ENCODE measurements around the gene TRPM3. TPM values are rescaled to one million over a fixed set of nuclear protein-coding genes. Genes with fewer than 3 reads are reported as not detected.

TRPM3 gene
- total and polyA plus RNA-seq, 2 of the 8 experiments (the other 6 are each of a cell fraction or from before 2014, with no cell fraction given) = 2.4 to 10.9 TPM

- Histone ChIP-seq H4K5ac (ENCODE audit: insufficient read length, low read depth, low read length) (no peak overlapping the region), H3K4ac (replicated peaks; ENCODE audit: insufficient read length, low read depth, low read length) (no peak overlapping the region), H3K4me1 (replicated peaks in 1 of 4; ENCODE audit: control insufficient read depth in 3 of 4, insufficient read depth in 4 of 4, low read length in 3 of 4) (no peaks in the 10 kb centered on the region), H3K27me3 (replicated peaks in 1 of 4; ENCODE audit: control insufficient read depth in 3 of 4, extremely low read depth in 1 of 4, insufficient read depth in 3 of 4, low read length in 3 of 4) (no peaks in the 10 kb centered on the region), H3K79me1 (ENCODE audit: low read depth, low read length) (no peaks in the 10 kb centered on the region), H2BK120ac (replicated peaks; ENCODE audit: low read depth, low read length) (no peak overlapping the region), H3K79me2 (ENCODE audit: control insufficient read depth in 1 of 2, insufficient read depth in 2 of 2, low read length in 2 of 2) (no peaks in the 10 kb centered on the region), H3K9me3 (ENCODE audit: insufficient read depth in 2 of 2, low read depth in 1 of 2, low read length in 1 of 2) (no peaks in the 10 kb centered on the region), H2AK5ac (ENCODE audit: low read depth, low read length) (no peak overlapping the region), H4K20me1 (replicated peaks in 1 of 2; ENCODE audit: control insufficient read depth in 1 of 2, insufficient read depth in 2 of 2, low read length in 2 of 2) (no peaks in the 10 kb centered on the region), H2BK20ac (ENCODE audit: low read length) (no peak overlapping the region; the same call in 1 of the 2 replicates), H2BK12ac (ENCODE audit: low read depth, low read length) (no peak overlapping the region), H3K4me2 (ENCODE audit: insufficient read depth in 1 of 2, low read depth in 2 of 2, low read length in 2 of 2) (no peak overlapping the region), H3K23me2 (ENCODE audit: low read depth, low read length) (no peaks in the 10 kb centered on the region), H3K36me3 (ENCODE audit: control insufficient read depth in 2 of 4, insufficient read depth in 4 of 4, low read length in 3 of 4) (no peaks in the 10 kb centered on the region), H2BK15ac (ENCODE audit: low read length) (no peak overlapping the region), H3K9ac (replicated peaks in 1 of 4; ENCODE audit: extremely low read depth in 1 of 4, low read depth in 3 of 4, low read length in 3 of 4) (no peak overlapping the region), H2AFZ (ENCODE audit: low read length) (no peak overlapping the region), H3K18ac (ENCODE audit: extremely low read depth, low read length) (no peak overlapping the region), H2BK5ac (ENCODE audit: low read depth, low read length) (no peak overlapping the region), H4K91ac (replicated peaks; ENCODE audit: insufficient read length, low read length) (no peak overlapping the region), H3K56ac (replicated peaks; ENCODE audit: insufficient read length, low read depth, low read length) (no peak overlapping the region), H3K4me3 (ENCODE audit: extremely low read depth in 1 of 4, insufficient read depth in 2 of 4, low read depth in 3 of 4, low read length in 4 of 4) (no peak overlapping the region), H3K23ac (ENCODE audit: insufficient read length) (no peak overlapping the region), H3K14ac (ENCODE audit: insufficient read length) (no peak overlapping the region), H3K27ac (ENCODE audit: low read depth, low read length) (no peak overlapping the region), H4K8ac (ENCODE audit: extremely low read depth, insufficient read depth, low read length) (no peak overlapping the region)
- CTCF ChIA-PET (ENCODE audit: partially characterized antibody) = interaction anchor here (1.6 kb wide), 1 partner anchor 23 kb away, joined by 3 read pairs; no protein-coding TSS in a partner anchor
- no peak for FAIRE-seq
- 73% methylated on average over 5 of the region's 5 CpGs; no CpG with 5 or more reads in 1 of the 2 experiments for WGBS, 2 experiments (ENCODE audit: extremely low coverage in 1 of 2, insufficient coverage in 1 of 2, insufficient read length in 1 of 2, insufficient replicate concordance in 2 of 2, low coverage in 1 of 2, low lambda C conversion rate in 2 of 2, missing lambda C conversion rate in 1 of 2)
- POLR2A ChIA-PET (ENCODE audit: partially characterized antibody) = no interaction called here
- no peak for DNase-seq (ENCODE audit: low read depth in 1 of 2, low spot score in 2 of 2)
- TF ChIP-seq USF2 (IDR thresholded peaks at IDR 0.05; ENCODE audit: low read length) (no peak), SAP30 (IDR thresholded peaks at IDR 0.05; ENCODE audit: insufficient read depth, insufficient replicate concordance, low read length) (no peak), HDAC2 (IDR thresholded peaks at IDR 0.05; ENCODE audit: borderline replicate concordance in 1 of 2, low read depth in 2 of 2, low read length in 2 of 2) (no peak), HDAC6 (IDR thresholded peaks at IDR 0.05; ENCODE audit: low read depth, low read length) (no peak), SIN3A (conservative IDR thresholded peaks at IDR 0.05 in 1 of 2, IDR thresholded peaks at IDR 0.05 in 1 of 2; ENCODE audit: low read depth in 1 of 2, low read length in 2 of 2) (no peak), BACH1 (IDR thresholded peaks at IDR 0.05; ENCODE audit: low read length) (no peak), BCL11A (IDR thresholded peaks at IDR 0.05; ENCODE audit: low read depth in 2 of 2, low read length in 2 of 2) (no peak), JUND (IDR thresholded peaks at IDR 0.05; ENCODE audit: low read length) (no peak), TEAD4 (IDR thresholded peaks at IDR 0.05; ENCODE audit: low read depth, low read length) (no peak), SRF (IDR thresholded peaks at IDR 0.05; ENCODE audit: low read depth, low read length) (no peak), ATF2 (IDR thresholded peaks at IDR 0.05; ENCODE audit: low read length) (no peak)
These were observed 587.9 kb downstream of the TRPM3 start for GRCh38 chr9:70533492-70533891.

Data from H1 (cell line).